IPS DF 6.9 (cell line): ENCODE measurements around the gene PIGX.
"Not testable (repeated sequence)": the region's sequence is repeated elsewhere in the genome, so short reads cannot be mapped to it uniquely, and the experiment has no call there.

Source experiments
- DNase-seq: peaks from one replicate; pipeline ENCODE4 v3.0.0-alpha.2; 2013; ENCODE audit warnings: low read depth, low spot score
- H3K27ac ChIP-seq: one replicate; pipeline ENCODE4 v1.5.1; 2013; ENCODE audit warnings: low read length, control low read depth
- H3K27me3 ChIP-seq: 2 replicates; pipeline ENCODE4 v1.6.1; 2013; ENCODE audit warnings: mild to moderate bottlenecking, low read length; ENCODE audit not compliant: control insufficient read depth, insufficient read depth
- H3K36me3 ChIP-seq: 2 replicates; pipeline ENCODE4 v1.6.1; 2013; ENCODE audit warnings: low read length; ENCODE audit not compliant: control insufficient read depth, insufficient read depth
- H3K4me1 ChIP-seq: 2 replicates; pipeline ENCODE4 v1.6.1; 2013; ENCODE audit warnings: low read length; ENCODE audit not compliant: control insufficient read depth, insufficient read depth
- H3K4me3 ChIP-seq: 2 replicates; pipeline ENCODE4 v1.5.1; 2013; ENCODE audit warnings: mild to moderate bottlenecking, low read length
- H3K9me3 ChIP-seq: 2 replicates; pipeline ENCODE4 v1.6.1; 2013; ENCODE audit warnings: low read length, inconsistent platforms; ENCODE audit not compliant: control insufficient read depth, insufficient read depth
- WGBS: extraction: QIAGEN DNeasy Blood & Tissue Kit; methylation state at CpG from one replicate; pipeline ENCODE4 v1.1.7; 2013; ENCODE audit warnings: mixed read lengths, missing lambda C conversion rate; ENCODE audit not compliant: insufficient read length, insufficient coverage; 5-methylcytosine and 5-hydroxymethylcytosine counted together

PIGX gene

GRCh38 chr3:196737655-196738054 lies 25.5 kb downstream of the PIGX start:
- no CpG with 5 or more reads among the region's 6 CpGs for WGBS
- no peak for DNase-seq

GRCh38 chr3:196739671-196740480 lies 27.7 kb downstream of the PIGX start, which contains the start of gene PAK2:
PAK2 (plus strand) TSS chr3:196739857; CDS start chr3:196782647, 42,790 bp downstream.
- peak within 1 kb of the TSS; percentile 78 for H3K4me3 ChIP-seq
- no peaks in the 10 kb centered on the region for H3K9me3 ChIP-seq
- H3K4me1 ChIP-seq = no peaks in the 10 kb centered on the region
- peak; percentile 43 for DNase-seq
- no CpG with 5 or more reads among the region's 86 CpGs for WGBS
- no peak within 1 kb of the TSS for H3K27ac ChIP-seq
- no peaks in the 10 kb centered on the region for H3K36me3 ChIP-seq
- H3K27me3 ChIP-seq = no peaks in the 10 kb centered on the region

More at GRCh38 chr3:196737655-196738054, 25.5 kb downstream of the PIGX start:
- no peaks in the 10 kb centered on the region for H3K9me3 ChIP-seq
- H3K27ac ChIP-seq = no peak overlapping the region
- no peaks in the 10 kb centered on the region for H3K27me3 ChIP-seq
- H3K4me3 ChIP-seq = no peak overlapping the region
- no peaks in the 10 kb centered on the region for H3K36me3 ChIP-seq
- no peaks in the 10 kb centered on the region for H3K4me1 ChIP-seq

- H3K9me3 ChIP-seq = no peaks in the 10 kb centered on the region
- no peak overlapping the region for H3K27ac ChIP-seq
- WGBS = no CpG with 5 or more reads among the region's 30 CpGs
- no peaks in the 10 kb centered on the region for H3K36me3 ChIP-seq
- H3K27me3 ChIP-seq = no peaks in the 10 kb centered on the region
- DNase-seq = no peak
- no peaks in the 10 kb centered on the region for H3K4me1 ChIP-seq
- H3K4me3 ChIP-seq = peak overlapping the region; percentile 78; the same call in 1 of the 2 replicates
These were observed 28.5 kb downstream of the PIGX start for GRCh38 chr3:196740481-196741248.

- H3K4me1 ChIP-seq = no peaks in the 10 kb centered on the region
- WGBS = no CpG with 5 or more reads among the region's 5 CpGs
- H3K36me3 ChIP-seq = no peaks in the 10 kb centered on the region
- peak overlapping the region; percentile 78; the same call in 1 of the 2 replicates for H3K4me3 ChIP-seq
- H3K9me3 ChIP-seq = no peaks in the 10 kb centered on the region
- H3K27me3 ChIP-seq = no peaks in the 10 kb centered on the region
- no peak for DNase-seq
- no peak overlapping the region for H3K27ac ChIP-seq
These were observed 29.2 kb downstream of the PIGX start for GRCh38 chr3:196741249-196741889.

- not testable (repeated sequence) for DNase-seq, H3K27ac ChIP-seq, H3K9me3 ChIP-seq, H3K4me1 ChIP-seq, H3K4me3 ChIP-seq, H3K36me3 ChIP-seq, H3K27me3 ChIP-seq
- WGBS = no CpG with 5 or more reads among the region's 10 CpGs
These were observed 31.4 kb downstream of the PIGX start for GRCh38 chr3:196743569-196743968.

GRCh38 chr3:196749125-196749524 lies 36.9 kb downstream of the PIGX start:
- H3K9me3 ChIP-seq = no peaks in the 10 kb centered on the region
- no peak overlapping the region for H3K27ac ChIP-seq
- no peaks in the 10 kb centered on the region for H3K27me3 ChIP-seq
- H3K4me1 ChIP-seq = no peaks in the 10 kb centered on the region
- H3K4me3 ChIP-seq = no peak overlapping the region
- H3K36me3 ChIP-seq = no peaks in the 10 kb centered on the region
- no CpG with 5 or more reads among the region's 8 CpGs for WGBS
- DNase-seq = no peak

- Histone ChIP-seq H3K9me3 (no peaks in the 10 kb centered on the region; the same call in 1 of the 2 replicates), H3K4me1 (no peaks in the 10 kb centered on the region), H3K4me3 (no peak overlapping the region), H3K27ac (no peak overlapping the region), H3K27me3 (no peaks in the 10 kb centered on the region), H3K36me3 (no peaks in the 10 kb centered on the region)
- WGBS = no CpG with 5 or more reads among the region's 8 CpGs
- DNase-seq = no peak
These were observed 41.0 kb downstream of the PIGX start for GRCh38 chr3:196753201-196753600.

- H3K27me3 ChIP-seq = no peaks in the 10 kb centered on the region
- no peak for DNase-seq
- no CpG with 5 or more reads among the region's 9 CpGs for WGBS
- no peaks in the 10 kb centered on the region; the same call in 1 of the 2 replicates for H3K9me3 ChIP-seq
- no peak overlapping the region for H3K27ac ChIP-seq
- no peaks in the 10 kb centered on the region for H3K36me3 ChIP-seq
- H3K4me1 ChIP-seq = no peaks in the 10 kb centered on the region
- no peak overlapping the region for H3K4me3 ChIP-seq
These were observed 42.2 kb downstream of the PIGX start for GRCh38 chr3:196754091-196754981.

- Histone ChIP-seq H3K4me3 (no peak overlapping the region), H3K27ac (no peak overlapping the region), H3K9me3 (no peaks in the 10 kb centered on the region; the same call in 1 of the 2 replicates), H3K27me3 (no peaks in the 10 kb centered on the region), H3K4me1 (no peaks in the 10 kb centered on the region), H3K36me3 (no peaks in the 10 kb centered on the region)
- DNase-seq = no peak
- WGBS = no CpG with 5 or more reads among the region's 4 CpGs
These were observed 44.6 kb downstream of the PIGX start for GRCh38 chr3:196756732-196757131.
